GM12878 (cell line): ENCODE data around the gene FOSL1. TPM values are rescaled to one million over a fixed set of nuclear protein-coding genes. Genes with fewer than 3 reads are reported as not detected.

Experiments used
- ATAC-seq: fragments of 200-7000 bp; cut with Tn5 transposase; 3 replicates; pipeline ENCODE4 v1.9.1; 2020; ENCODE audit warnings: mild to moderate bottlenecking, moderate library complexity
- BruUV-seq: library from RNA; stranded (reverse); fragments of 400-500 nt; replicated peaks from 2 replicates; lab custom pipeline; 2021; lab: Mats Ljungman, UMichigan
- CTCF ChIA-PET: fragments of 300-600 bp; sonication (Branson Sonifier 250); formaldehyde crosslinking; extraction: SDS; loops from one replicate; lab custom pipeline; 2021; ENCODE audit warnings: inconsistent platforms; lab: Yijun Ruan, JAX
- POLR2A ChIA-PET: fragments of 350-600 bp; formaldehyde crosslinking; extraction: SDS; loops from one replicate; lab custom pipeline; 2021; ENCODE audit warnings: inconsistent platforms; lab: Charles Lee
- RAD21 ChIA-PET: fragments of 300-600 bp; sonication (Branson Sonifier 250); formaldehyde crosslinking; loops from one replicate; lab custom pipeline; 2023; ENCODE audit warnings: antibody characterized with exemption; ENCODE audit not compliant: unreplicated experiment; lab: Charles Lee
- SMC1A ChIA-PET: fragments of 300-600 bp; sonication (Branson Sonifier 250); formaldehyde crosslinking; loops from one replicate; lab custom pipeline; 2023; ENCODE audit not compliant: unreplicated experiment, uncharacterized antibody; lab: Charles Lee
- DNase-seq: peaks from one replicate; pipeline ENCODE4 v3.0.0-alpha.2; 2011; ENCODE audit warnings: low read depth, low spot score
- FAIRE-seq: peaks from 3 replicates; lab custom pipeline; 2011; peaks lifted over from hg19 to GRCh38; lab: Jason Lieb, UNC
- H2AFZ ChIP-seq: 2 replicates; pipeline ENCODE4 v1.6.0; 2011; ENCODE audit warnings: low read depth, low read length, control low read depth; ENCODE audit not compliant: control insufficient read depth
- H3K27ac ChIP-seq: 2 replicates; pipeline ENCODE4 v1.5.1; 2011; ENCODE audit warnings: control low read depth; ENCODE audit not compliant: control insufficient read depth, insufficient read depth
- H3K27me3 ChIP-seq, 2 experiments: replicated peaks in 1 of 2; 2 replicates each; pipeline versions ENCODE4 v1.6.0 to v1.6.1; 2011; ENCODE audit warnings: low read length in 1 of 2; ENCODE audit not compliant: control insufficient read depth in 2 of 2, insufficient read depth in 2 of 2
- H3K36me3 ChIP-seq, 2 experiments: 2 replicates each; pipeline ENCODE4 v1.5.1; 2011; ENCODE audit warnings: low read length in 1 of 2; ENCODE audit not compliant: control insufficient read depth in 2 of 2, insufficient read depth in 2 of 2
- H3K4me1 ChIP-seq: 2 replicates; pipeline ENCODE4 v1.6.1; 2011; ENCODE audit warnings: mild to moderate bottlenecking, low read length, moderate library complexity, mixed read lengths; ENCODE audit not compliant: control insufficient read depth, insufficient read depth
- H3K4me2 ChIP-seq: 2 replicates; pipeline ENCODE4 v1.6.0; 2011; ENCODE audit warnings: control low read depth; ENCODE audit not compliant: control insufficient read depth, insufficient read depth
- H3K4me3 ChIP-seq: fragments of 200-600 bp; sonication (generic); 2 replicates; pipeline ENCODE4 v1.5.1; 2016
- H3K79me2 ChIP-seq: 2 replicates; pipeline ENCODE4 v1.6.0; 2011; ENCODE audit warnings: low read length; ENCODE audit not compliant: control insufficient read depth, insufficient read depth
- H3K9ac ChIP-seq: 2 replicates; pipeline ENCODE4 v1.8.0; 2011; ENCODE audit warnings: low read length, control low read depth, mixed read lengths; ENCODE audit not compliant: control insufficient read depth, insufficient read depth
- H3K9me3 ChIP-seq: replicated peaks from 3 replicates; pipeline ENCODE4 v1.5.1; 2011; ENCODE audit warnings: mild to moderate bottlenecking, low read length; ENCODE audit not compliant: control insufficient read depth, insufficient read depth
- H4K20me1 ChIP-seq: 2 replicates; pipeline ENCODE4 v1.6.0; 2011; ENCODE audit not compliant: control insufficient read depth, insufficient read depth
- LARP7 ChIP-seq: fragments of 450-650 bp; IDR thresholded peaks from 2 replicates; pipeline ENCODE4 v1.6.1; 2017; ENCODE audit warnings: mild to moderate bottlenecking
- RAD51 ChIP-seq: fragments of 450-650 bp; IDR thresholded peaks from 2 replicates; pipeline ENCODE4 v1.6.1; 2016; ENCODE audit warnings: moderate library complexity, mild to moderate bottlenecking, inconsistent platforms
- ZBTB33 ChIP-seq: fragments of 450-650 bp; IDR thresholded peaks from 2 replicates; pipeline ENCODE4 v1.6.1; 2017; ENCODE audit warnings: mild to moderate bottlenecking
- WGBS: methylation state at CpG from one replicate; pipeline ENCODE4 v1.1.6; 2016; ENCODE audit warnings: low lambda C conversion rate; ENCODE audit not compliant: insufficient replicate concordance, insufficient coverage; ENCODE audit errors: missing lambda C conversion rate; 5-methylcytosine and 5-hydroxymethylcytosine counted together
- in situ Hi-C: fragments of 300-500 bp; cut with MboI; formaldehyde crosslinking; loops from 9 replicates; pipeline ENCODE4 v1.14.3; 2018; ENCODE audit warnings: mixed read lengths
- intact Hi-C: fragments of 100-400 bp; cut with micrococcal nuclease; formaldehyde crosslinking; loops from one replicate; pipeline ENCODE4 v1.14.2; 2022; ENCODE audit not compliant: unreplicated experiment
- polyA plus RNA-seq, 11 experiments: library from polyadenylated mRNA; depleted of rRNA in 4 of 11; unstranded in 6 of 11; stranded (reverse) in 5 of 11; fragments of >200 nt; fragmentation: Nextera tagmentation in 4 of 11; fragmentation: Illumina TruSeq in 1 of 11; extraction: Ambion mirVana in 4 of 11; extraction: Trizol in 1 of 11; gene quantifications; 1 replicate in 1 of 11; 2 replicates in 10 of 11; pipeline versions ENCODE4 v1.2.1 to v1.2.3, GENCODE V29; 2011 to 2016; ENCODE audit warnings: inconsistent platforms in 2 of 11, missing spikeins in 2 of 11, low read depth in 1 of 11
- total RNA-seq, 4 experiments: library from RNA; depleted of rRNA in 3 of 4; stranded (reverse); fragments of >200 nt in 3 of 4; fragmentation: Illumina TruSeq in 1 of 4; extraction: Trizol in 1 of 4; gene quantifications; 2 replicates each; pipeline versions ENCODE4 v1.2.1 to v1.2.3, GENCODE V29; 2013 to 2021
- TF ChIP-seq, protein P1 (sequence below): IDR thresholded peaks from 2 replicates; pipeline ENCODE4 v1.6.1; 2011; ENCODE audit warnings: borderline replicate concordance, low read depth, mild to moderate bottlenecking, moderate library complexity, mixed read lengths, low read length; ENCODE audit not compliant: insufficient read depth; ENCODE audit errors: extremely low read length

FOSL1 gene
- total and polyA plus RNA-seq, 10 of the 15 experiments (the other 5 are each of a cell fraction or from before 2014, with no cell fraction given) = 0.82 to 5.4 (median 2.1) TPM

GRCh38 chr11:65932558-65932919 is 32.4 kb upstream of the FOSL1 start:
- ChIA-PET CTCF (interaction anchor here (0.6 to 3.1 kb wide), 7 partner anchors 10 to 318 kb away, joined by 3 to 16 read pairs (median 8); partner anchors contain the start of genes CCDC85B and FIBP), RAD21 (interaction anchor here (1.3 to 2.2 kb wide), 2 partner anchors 13 to 48 kb away, joined by 3 to 8 read pairs; no protein-coding TSS in a partner anchor), SMC1A (interaction anchor here (1.3 to 1.7 kb wide), 3 partner anchors 10 to 45 kb away, joined by 3 to 4 read pairs (median 3); no protein-coding TSS in a partner anchor), POLR2A (interaction anchor here (1.1 to 2.1 kb wide), 2 partner anchors 10 to 28 kb away, joined by 3 to 6 read pairs; no protein-coding TSS in a partner anchor)
- TF ChIP-seq LARP7 (no peak), RAD51 (peak; percentile 47; the same call in 1 of the 2 replicates), ZBTB33 (0 out of 2 replicates have a peak, but pooled peaks have one; percentile 22)
- TF ChIP-seq, protein P1, sequence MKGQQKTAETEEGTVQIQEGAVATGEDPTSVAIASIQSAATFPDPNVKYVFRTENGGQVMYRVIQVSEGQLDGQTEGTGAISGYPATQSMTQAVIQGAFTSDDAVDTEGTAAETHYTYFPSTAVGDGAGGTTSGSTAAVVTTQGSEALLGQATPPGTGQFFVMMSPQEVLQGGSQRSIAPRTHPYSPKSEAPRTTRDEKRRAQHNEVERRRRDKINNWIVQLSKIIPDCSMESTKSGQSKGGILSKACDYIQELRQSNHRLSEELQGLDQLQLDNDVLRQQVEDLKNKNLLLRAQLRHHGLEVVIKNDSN = peak; percentile 16
- no TSS peak for BruUV-seq
- Histone ChIP-seq H3K27me3 (no peaks in the 10 kb centered on the region), H3K4me2 (no peak overlapping the region), H3K27ac (no peak overlapping the region), H3K9ac (no peak overlapping the region), H3K36me3 (no peaks in the 10 kb centered on the region), H2AFZ (no peak overlapping the region), H3K79me2 (no peaks in the 10 kb centered on the region), H3K9me3 (no peaks in the 10 kb centered on the region), H3K4me1 (peaks cover 15% of the 10 kb centered on the region), H3K4me3 (no peak overlapping the region), H4K20me1 (no peaks in the 10 kb centered on the region)
- intact Hi-C loops (no loop called here), in situ Hi-C loops (no loop called here)
- DNase-seq (no peak), ATAC-seq (no peak), FAIRE-seq (no peak)
- 81% methylated on average over 9 of the region's 9 CpGs for WGBS
